HG03558 (cell line): ENCODE data around the gene IRF2.
"Not testable (repeated sequence)": the region's sequence is repeated elsewhere in the genome, so short reads cannot be mapped to it uniquely, and the experiment has no call there.

Experiments
- ATAC-seq: cut with Tn5 transposase; IDR thresholded peaks from one replicate; pipeline ENCODE4 v1.9.1; 2021; ENCODE audit warnings: moderate number of reproducible peaks; ENCODE audit not compliant: unreplicated experiment; ENCODE audit errors: extremely low read depth

The IRF2 gene

DNA sequence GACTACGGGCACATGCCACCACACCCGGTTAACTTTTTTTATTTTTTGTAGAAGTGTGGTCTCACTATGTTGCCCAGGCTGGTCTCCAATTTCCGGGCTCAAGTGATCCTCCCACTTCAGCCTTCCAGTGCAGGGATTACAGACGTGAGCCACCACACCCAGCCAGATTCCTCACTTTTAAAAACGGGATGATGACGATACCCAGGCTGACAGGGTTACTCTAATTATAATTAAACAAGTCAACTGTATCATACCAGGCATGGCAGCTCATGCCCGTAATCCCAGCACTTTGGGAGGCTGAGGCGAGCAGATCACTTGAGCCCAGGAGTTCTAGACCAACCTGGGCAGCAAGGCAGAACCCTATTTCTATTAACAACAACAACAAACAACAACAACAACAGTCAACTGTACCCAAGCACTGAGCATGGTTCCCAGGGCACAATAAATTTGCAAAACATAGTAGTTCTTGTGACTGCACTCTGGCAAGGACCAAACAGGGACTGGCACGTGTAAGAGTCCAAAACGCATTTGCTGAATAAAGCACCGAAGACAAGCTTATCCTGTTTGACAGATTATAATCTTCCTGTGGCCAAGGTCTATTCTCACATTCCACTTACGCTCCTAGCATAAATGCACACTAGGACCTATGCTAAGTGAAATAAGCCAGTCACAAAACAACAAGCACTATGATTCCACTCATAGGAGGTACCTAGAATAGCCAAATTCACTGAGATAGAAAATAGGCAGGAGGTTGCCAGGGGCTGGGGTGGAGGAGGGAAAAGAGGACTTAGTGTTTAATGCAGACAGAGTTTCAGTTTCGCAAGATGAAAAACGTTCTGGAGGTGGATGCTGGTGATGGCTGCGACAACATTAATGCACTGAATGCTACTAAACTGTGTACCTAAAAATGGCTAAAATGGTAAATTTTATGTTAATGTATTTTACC is 77.5 kb downstream of the IRF2 start:
- ATAC-seq, result no peak

GRCh38 chr4:184395971-184396391 is 78.4 kb downstream of the IRF2 start:
- ATAC-seq, result peak; percentile 80

DNA sequence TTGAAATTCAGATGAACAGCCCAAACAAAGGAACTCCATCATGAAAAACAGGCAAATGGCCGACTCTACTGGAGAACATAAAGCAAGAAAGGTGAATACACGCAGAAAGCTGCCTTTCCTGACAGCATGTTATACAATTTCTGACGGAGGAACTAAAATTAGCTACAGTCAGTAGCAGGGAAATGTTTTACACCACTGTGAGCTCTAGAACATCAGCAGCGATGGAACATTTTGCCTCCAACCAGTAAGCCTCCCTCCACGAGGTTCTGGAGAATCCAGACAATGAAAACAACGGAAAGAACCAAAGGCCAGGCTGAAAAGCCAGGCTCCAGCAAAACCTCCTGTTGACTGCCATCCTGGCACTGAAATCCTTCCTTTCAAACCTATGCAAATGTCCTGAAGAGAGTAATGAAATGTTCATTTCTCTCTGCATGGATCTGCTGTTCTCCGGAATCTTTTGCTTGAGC is 78.9 kb downstream of the IRF2 start:
- no peak for ATAC-seq

DNA sequence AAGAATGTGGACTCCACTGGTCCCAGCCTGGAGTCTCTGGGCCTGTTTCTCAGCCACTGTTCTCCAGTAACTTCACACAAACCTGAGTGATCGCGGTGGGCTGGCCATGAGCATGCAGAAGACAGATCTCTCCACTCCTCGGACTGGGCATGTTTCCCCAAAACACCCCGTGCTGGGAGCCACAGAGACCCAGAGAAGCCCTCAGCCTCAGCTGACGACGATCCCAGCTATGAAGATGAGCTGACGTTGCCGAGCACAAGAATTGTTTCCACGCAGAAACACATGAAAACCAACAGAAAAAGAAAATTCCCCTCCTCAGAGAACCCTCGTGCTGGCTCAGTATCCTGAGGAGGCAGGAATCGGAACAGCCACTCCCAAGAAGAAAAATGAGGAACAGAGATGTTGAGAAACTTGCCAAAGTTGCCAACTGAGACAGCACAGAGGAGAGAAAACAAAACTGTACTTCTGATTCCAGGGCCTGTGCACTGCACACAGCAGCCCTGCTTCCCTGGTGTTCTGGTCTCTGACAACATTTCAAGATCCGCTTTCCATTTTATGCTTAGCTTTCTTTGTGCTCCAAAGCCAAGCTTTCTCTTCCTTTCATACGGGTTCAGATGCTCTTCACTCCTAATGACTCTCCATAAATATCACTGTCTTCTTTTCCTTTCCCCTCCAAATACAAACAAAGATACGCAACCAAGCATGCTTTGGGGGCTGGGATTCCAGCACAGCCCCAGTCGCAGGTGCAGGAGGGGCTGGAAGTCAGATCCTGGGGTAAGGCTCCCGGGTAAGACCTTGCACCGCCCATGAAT is 81.4 kb downstream of the IRF2 start:
- ATAC-seq, result no peak

DNA sequence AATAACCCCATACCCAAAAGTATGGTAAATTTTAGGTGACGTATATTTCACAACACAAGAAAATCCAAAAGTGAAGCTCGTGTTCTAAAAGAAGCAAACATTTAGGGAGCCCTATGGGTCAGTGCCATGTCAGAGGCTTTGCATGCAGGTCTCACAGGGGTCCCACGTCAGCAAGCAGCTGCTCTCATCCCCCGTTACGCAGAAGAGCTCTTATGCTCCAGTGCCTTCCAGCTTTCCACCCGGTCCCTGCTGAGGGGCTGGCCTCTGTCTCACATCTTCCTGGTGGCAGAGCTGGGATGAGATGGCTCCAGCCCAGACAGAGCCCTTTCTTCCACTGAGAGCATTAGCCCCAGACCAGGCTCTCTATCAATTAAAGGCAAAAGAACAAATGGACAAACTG is 82.0 kb downstream of the IRF2 start:
- ATAC-seq, result no peak

GRCh38 chr4:184389978-184390900 is 84.1 kb downstream of the IRF2 start:
- ATAC-seq, result no peak

DNA sequence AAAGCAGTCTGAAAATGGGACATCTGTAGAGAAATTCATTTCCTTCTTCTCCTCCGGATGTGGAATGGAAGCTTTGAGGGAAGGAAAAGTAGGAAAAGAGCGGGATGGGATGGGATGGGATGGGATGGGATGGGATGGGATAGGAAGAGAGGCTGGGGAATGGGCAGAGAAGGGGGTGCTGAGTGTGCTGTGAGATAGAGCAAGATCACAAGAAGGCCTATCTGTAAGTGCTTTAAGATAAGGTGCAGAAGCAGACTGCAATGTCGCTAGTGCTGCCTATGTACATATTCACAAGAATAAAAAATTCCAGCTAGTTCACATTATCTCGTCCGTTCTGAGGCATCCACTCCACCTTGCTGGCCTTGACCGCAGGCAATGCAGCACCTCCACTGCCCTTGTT is 86.2 kb downstream of the IRF2 start:
- ATAC-seq, result no peak

DNA sequence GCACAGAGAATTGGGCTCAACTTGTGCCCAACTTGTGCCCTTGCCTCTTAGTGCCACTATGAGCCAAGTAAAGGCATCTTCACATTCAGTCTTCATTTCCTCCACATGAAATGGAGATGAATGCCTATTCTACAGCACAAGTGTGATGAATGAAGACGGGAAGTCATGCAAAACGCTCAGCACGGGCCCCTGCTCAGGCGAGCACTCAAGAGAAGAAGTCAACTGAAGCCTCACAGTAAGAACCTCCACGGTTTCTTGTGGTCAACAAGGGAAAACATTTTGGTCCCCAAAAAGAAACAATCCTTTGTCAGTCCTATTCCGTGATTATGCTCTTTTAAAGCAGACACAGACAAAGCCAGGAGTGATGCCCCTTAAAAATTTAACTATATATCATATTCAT is 87.0 kb downstream of the IRF2 start:
- no peak for ATAC-seq

DNA sequence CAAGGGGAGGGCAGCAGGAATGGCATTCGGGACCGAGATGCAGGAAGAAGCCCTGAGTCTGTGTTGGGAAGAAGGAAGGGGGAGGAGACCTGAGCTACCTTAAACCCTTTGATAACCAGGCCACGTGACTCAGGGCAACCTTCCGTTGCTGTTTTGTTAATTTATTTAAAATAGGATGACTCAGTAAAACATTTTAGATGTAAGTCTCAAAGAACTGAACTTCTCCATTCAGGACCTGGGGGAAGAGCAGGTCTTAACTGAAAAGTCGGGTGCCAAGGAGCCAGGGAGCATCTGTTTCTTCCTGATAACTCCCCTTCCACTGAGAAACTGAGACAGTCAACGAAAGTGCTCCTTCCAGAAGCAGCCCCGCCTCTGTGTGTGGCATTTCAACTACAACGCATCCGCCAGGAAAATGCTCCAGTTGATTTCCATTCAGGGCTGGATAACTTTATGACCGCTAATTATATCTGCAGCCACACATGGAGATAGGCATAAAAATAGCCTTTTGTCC is 88.0 kb downstream of the IRF2 start:
- no peak for ATAC-seq

DNA sequence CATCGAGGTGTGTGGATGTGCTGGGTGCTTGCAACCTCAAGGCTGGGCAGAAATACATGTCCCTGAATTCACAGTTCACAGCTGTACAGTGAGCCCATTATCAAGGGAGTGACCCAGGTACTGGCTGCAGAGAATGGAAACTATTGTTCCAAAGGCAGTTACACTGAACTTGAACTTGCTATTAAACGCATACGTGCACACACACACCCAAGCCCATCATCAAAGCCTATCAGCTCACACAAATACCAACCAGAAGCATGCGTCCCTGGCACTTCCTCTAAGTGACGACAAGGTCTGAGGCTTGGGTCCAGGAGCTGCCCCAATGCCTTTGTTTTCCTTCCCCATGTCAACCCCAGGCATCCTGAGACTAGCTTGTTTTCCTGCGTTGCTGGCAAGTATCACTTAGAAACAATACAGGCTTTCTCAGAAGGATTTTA is 88.6 kb downstream of the IRF2 start:
- ATAC-seq, result no peak

DNA sequence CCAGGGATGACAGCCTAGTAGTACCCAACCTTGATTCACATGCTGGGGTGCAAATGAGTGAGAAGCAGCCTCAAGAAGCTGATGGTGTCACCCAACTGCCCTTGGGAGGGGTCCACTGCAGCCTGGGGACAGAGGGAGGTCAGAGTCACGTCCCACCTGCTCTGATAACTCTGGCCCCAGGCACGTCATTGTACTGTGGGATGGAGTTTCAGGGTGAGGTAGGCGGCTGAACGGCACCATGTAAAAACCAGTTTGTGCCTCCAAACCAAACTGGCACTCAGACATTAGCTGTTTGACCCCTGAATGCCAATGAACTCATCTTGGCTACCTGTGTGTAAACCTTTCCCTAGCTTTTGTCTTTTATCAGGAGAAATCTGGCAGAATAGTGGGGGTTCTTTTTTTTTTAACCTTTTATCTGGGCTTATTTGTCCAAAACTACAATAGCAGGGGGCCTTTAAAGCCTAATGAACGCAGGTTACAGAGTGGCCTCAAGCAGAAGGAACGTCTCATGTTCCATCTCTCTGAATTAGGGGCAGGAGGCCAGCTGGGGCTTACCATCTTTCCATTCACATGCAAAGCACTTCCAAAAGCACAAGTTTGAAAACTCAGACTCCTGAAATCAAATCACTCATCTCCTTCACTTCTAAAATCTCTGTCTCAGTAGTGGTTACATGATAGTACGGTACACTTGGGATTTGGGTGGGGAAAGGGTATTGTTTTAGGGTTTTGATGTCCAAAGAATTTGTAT is 89.4 kb downstream of the IRF2 start:
- no peak for ATAC-seq

GRCh38 chr4:184384056-184384809 is 90.1 kb downstream of the IRF2 start:
- ATAC-seq, result peak; percentile 56

GRCh38 chr4:184383497-184384055 is 90.8 kb downstream of the IRF2 start:
- no peak for ATAC-seq

- ATAC-seq, result no peak
These were observed 92.0 kb downstream of the IRF2 start for GRCh38 chr4:184382189-184382846.

DNA sequence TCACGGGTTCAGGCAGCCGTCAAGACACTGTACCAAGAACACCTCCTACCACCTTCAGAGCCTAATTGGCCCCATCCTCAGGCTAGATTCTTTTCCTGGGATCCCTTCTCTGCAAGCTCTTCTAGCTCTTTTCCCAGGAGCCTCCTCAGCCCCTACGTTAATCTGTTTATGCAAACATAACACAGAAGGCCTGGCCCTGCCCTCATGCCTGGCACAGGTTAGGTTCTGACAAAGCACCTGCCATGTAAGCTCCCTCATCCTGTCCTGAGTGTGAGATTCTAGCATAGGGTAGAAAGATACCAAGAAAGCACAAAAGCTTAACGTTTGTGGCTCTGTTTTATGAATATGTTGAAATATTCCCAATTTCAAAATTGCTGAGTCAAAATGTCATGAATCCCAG is 93.6 kb downstream of the IRF2 start:
- ATAC-seq, result no peak

DNA sequence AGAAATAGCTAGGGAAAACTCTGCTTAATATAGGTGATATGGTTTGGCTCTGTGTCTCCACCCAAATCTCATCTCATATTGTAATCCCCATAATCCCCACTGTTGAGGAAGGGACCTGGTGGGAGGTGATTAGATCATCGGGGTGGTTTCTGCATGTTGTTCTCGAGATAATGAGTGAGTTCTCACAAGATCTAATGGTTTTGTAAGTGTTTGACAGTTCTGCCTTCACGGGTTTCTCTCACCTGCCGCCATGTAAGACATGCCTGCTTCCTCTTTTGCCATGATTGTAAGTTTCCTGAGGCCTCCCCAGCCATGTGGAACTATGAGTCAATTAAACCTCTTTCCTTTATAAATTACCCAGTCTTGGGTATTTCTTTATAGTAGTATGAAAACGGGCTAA is 94.1 kb downstream of the IRF2 start:
- ATAC-seq, result not testable (repeated sequence)

DNA sequence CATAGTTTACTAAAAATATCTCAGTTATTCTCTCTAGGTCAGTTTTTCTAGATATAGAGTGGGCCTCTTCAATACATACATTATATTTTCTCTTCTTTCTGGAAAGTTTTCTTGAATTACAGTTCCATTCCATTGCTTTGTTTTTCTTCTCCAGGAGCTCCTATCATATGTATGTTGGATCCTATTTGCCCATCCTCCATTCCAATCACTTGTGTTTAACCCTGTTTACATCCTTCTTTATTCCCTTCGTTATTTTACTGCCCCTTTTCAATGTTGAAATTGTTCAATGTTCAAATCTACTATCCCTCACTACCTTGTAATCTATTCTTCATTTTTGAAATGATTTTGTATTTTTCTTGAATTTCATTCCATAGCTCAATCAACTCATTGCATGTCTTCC is 97.4 kb downstream of the IRF2 start:
- ATAC-seq, result no peak
